Epidermal melanocyte (primary cell): Measurements from ENCODE around the gene TCERG1L.
"Not testable (repeated sequence)": the region's sequence is repeated elsewhere in the genome, so short reads cannot be mapped to it uniquely, and the experiment has no call there.

ENCODE experiments used
- DNase-seq: peaks from one replicate; pipeline ENCODE4 v3.0.0; 2011; ENCODE audit warnings: low spot score; ENCODE audit not compliant: insufficient read length

The TCERG1L gene

GRCh38 chr10:131249955-131250344 lies 61.6 kb downstream of the TCERG1L start:
- DNase-seq, result no peak

GRCh38 chr10:131249238-131249954 lies 62.1 kb downstream of the TCERG1L start:
- DNase-seq, result no peak

GRCh38 chr10:131248376-131249165 lies 63.0 kb downstream of the TCERG1L start:
- no peak for DNase-seq

- no peak for DNase-seq
These were observed 63.6 kb downstream of the TCERG1L start for GRCh38 chr10:131247873-131248272.

GRCh38 chr10:131246775-131247174 lies 64.7 kb downstream of the TCERG1L start:
- no peak for DNase-seq

GRCh38 chr10:131246089-131246488 lies 65.4 kb downstream of the TCERG1L start:
- DNase-seq, result no peak

- no peak for DNase-seq
These were observed 66.0 kb downstream of the TCERG1L start for GRCh38 chr10:131245475-131246059.

GRCh38 chr10:131244836-131245235 lies 66.7 kb downstream of the TCERG1L start:
- no peak for DNase-seq

GRCh38 chr10:131243076-131243475 lies 68.4 kb downstream of the TCERG1L start:
- no peak for DNase-seq

GRCh38 chr10:131242007-131242406 lies 69.5 kb downstream of the TCERG1L start:
- DNase-seq, result no peak

- DNase-seq, result no peak
These were observed 70.8 kb downstream of the TCERG1L start for GRCh38 chr10:131240691-131241090.

GRCh38 chr10:131239926-131240325 lies 71.6 kb downstream of the TCERG1L start:
- no peak for DNase-seq

- DNase-seq, result no peak
These were observed 72.1 kb downstream of the TCERG1L start for GRCh38 chr10:131239450-131239849.

- DNase-seq, result no peak
These were observed 72.7 kb downstream of the TCERG1L start for GRCh38 chr10:131238669-131239280.

- no peak for DNase-seq
These were observed 73.4 kb downstream of the TCERG1L start for GRCh38 chr10:131237991-131238651.

- not testable (repeated sequence) for DNase-seq
These were observed 76.9 kb downstream of the TCERG1L start for GRCh38 chr10:131234606-131235005.

GRCh38 chr10:131233611-131234258 lies 77.8 kb downstream of the TCERG1L start:
- DNase-seq, result no peak

- no peak for DNase-seq
These were observed 79.5 kb downstream of the TCERG1L start for GRCh38 chr10:131231965-131232541.

GRCh38 chr10:131231323-131231964 lies 80.1 kb downstream of the TCERG1L start:
- DNase-seq, result no peak
